KOPT-K1 (cell line): ENCODE data around the gene PHB1.

Experiments
- H3K27ac ChIP-seq: fragments of 200-600 bp; sonication (generic); 2 replicates; pipeline ENCODE4 v1.5.1; 2016; ENCODE audit warnings: antibody characterized with exemption, mild to moderate bottlenecking, low read depth, low read length; ENCODE audit not compliant: poor library complexity, severe bottlenecking
- H3K36me3 ChIP-seq: fragments of 200-600 bp; sonication (generic); 2 replicates; pipeline ENCODE4 v1.5.1; 2017; ENCODE audit warnings: antibody characterized with exemption, mild to moderate bottlenecking, low read length, moderate library complexity; ENCODE audit not compliant: insufficient read depth
- H3K9me3 ChIP-seq: fragments of 200-600 bp; sonication (generic); 2 replicates; pipeline ENCODE4 v1.5.1; 2017; ENCODE audit warnings: antibody characterized with exemption, low read length, mild to moderate bottlenecking; ENCODE audit not compliant: insufficient read depth, poor library complexity, severe bottlenecking

Gene PHB1

GRCh38 chr17:49361902-49362722 is 52.6 kb downstream of the PHB1 start, which contains the start of gene ZNF652:
Gene ZNF652 (minus strand): TSS chr17:49362250. CDS start chr17:49317725, 44,525 bp downstream.
- Histone ChIP-seq H3K27ac (peak within 1 kb of the TSS; percentile 71), H3K36me3 (no peaks in the 10 kb centered on the region), H3K9me3 (no peaks in the 10 kb centered on the region)

- peak overlapping the region; percentile 71 for H3K27ac ChIP-seq
- no peaks in the 10 kb centered on the region for H3K36me3 ChIP-seq
- no peaks in the 10 kb centered on the region for H3K9me3 ChIP-seq
Measured at GRCh38 chr17:49361129-49361901, 53.4 kb downstream of the PHB1 start.

GRCh38 chr17:49360796-49361128 is 53.9 kb downstream of the PHB1 start:
- peak overlapping the region; percentile 71 for H3K27ac ChIP-seq
- no peaks in the 10 kb centered on the region for H3K36me3 ChIP-seq
- H3K9me3 ChIP-seq, result no peaks in the 10 kb centered on the region

GRCh38 chr17:49359990-49360795 is 54.5 kb downstream of the PHB1 start:
- Histone ChIP-seq H3K27ac (peak overlapping the region; percentile 71), H3K36me3 (no peaks in the 10 kb centered on the region), H3K9me3 (no peaks in the 10 kb centered on the region)

- no peaks in the 10 kb centered on the region for H3K36me3 ChIP-seq
- no peaks in the 10 kb centered on the region for H3K9me3 ChIP-seq
- H3K27ac ChIP-seq, result no peak overlapping the region
Measured at GRCh38 chr17:49358641-49359247, 55.9 kb downstream of the PHB1 start.

- Histone ChIP-seq H3K36me3 (no peaks in the 10 kb centered on the region), H3K27ac (no peak overlapping the region)
Measured at GRCh38 chr17:49357516-49357915, 57.2 kb downstream of the PHB1 start.

GRCh38 chr17:49356320-49356719 is 58.4 kb downstream of the PHB1 start:
- Histone ChIP-seq H3K36me3 (no peaks in the 10 kb centered on the region), H3K27ac (no peak overlapping the region), H3K9me3 (no peaks in the 10 kb centered on the region)

More at GRCh38 chr17:49357516-49357915, 57.2 kb downstream of the PHB1 start:
- no peaks in the 10 kb centered on the region for H3K9me3 ChIP-seq
